BJ (cell line): ENCODE results near the gene TXK. TPM values are rescaled to one million over a fixed set of nuclear protein-coding genes. Genes with fewer than 3 reads are reported as not detected.

Experiments used
- CTCF ChIA-PET: fragments of 350-600 bp; formaldehyde crosslinking; extraction: SDS; loops from one replicate; lab custom pipeline; 2021; ENCODE audit warnings: antibody characterized with exemption, inconsistent platforms; lab: Yijun Ruan, JAX
- POLR2A ChIA-PET: fragments of 300-600 bp; sonication (Branson Sonifier 250); formaldehyde crosslinking; extraction: SDS; loops from one replicate; lab custom pipeline; 2021; ENCODE audit warnings: antibody characterized with exemption; lab: Charles Lee
- DNase-seq: peaks from one replicate; pipeline ENCODE4 v3.0.0-alpha.2; 2011; ENCODE audit warnings: low read depth
- H3K27me3 ChIP-seq: 2 replicates; pipeline ENCODE4 v1.6.0; 2011; ENCODE audit warnings: low read length; ENCODE audit not compliant: control insufficient read depth, insufficient read depth
- H3K36me3 ChIP-seq: 2 replicates; pipeline ENCODE4 v1.5.1; 2011; ENCODE audit warnings: low read length; ENCODE audit not compliant: control insufficient read depth, insufficient read depth
- H3K4me3 ChIP-seq: 2 replicates; pipeline ENCODE4 v1.5.1; 2011; ENCODE audit warnings: low read depth, mild to moderate bottlenecking, control low read depth, low read length
- polyA plus RNA-seq: library from polyadenylated mRNA; depleted of rRNA; stranded (reverse); fragments of >200 nt; gene quantifications from 2 replicates; pipeline ENCODE4 v1.2.3, GENCODE V29; 2011
- TF ChIP-seq, protein P1 (sequence below): IDR thresholded peaks from 2 replicates; pipeline ENCODE4 v1.5.1; 2011; ENCODE audit warnings: low read depth, mild to moderate bottlenecking, control low read depth, inconsistent platforms, low read length, moderate library complexity; ENCODE audit not compliant: insufficient read depth

The TXK gene
- polyA plus RNA-seq, 1 experiment: 0.10 TPM

- no peaks in the 10 kb centered on the region for H3K27me3 ChIP-seq
- no peak for DNase-seq
Observed at GRCh38 chr4:48109413-48110263, 24.4 kb downstream of the TXK start.

GRCh38 chr4:48108309-48109073 lies 25.6 kb downstream of the TXK start:
- POLR2A ChIA-PET: no interaction called here
- Histone ChIP-seq H3K36me3 (no peaks in the 10 kb centered on the region), H3K27me3 (no peaks in the 10 kb centered on the region), H3K4me3 (no peak overlapping the region)
- CTCF ChIA-PET: interaction anchor here (0.7 to 1.6 kb wide), 10 partner anchors 9 to 104 kb away, joined by 3 to 9 read pairs (median 4); no protein-coding TSS in a partner anchor
- DNase-seq: no peak
- TF ChIP-seq, protein P1, sequence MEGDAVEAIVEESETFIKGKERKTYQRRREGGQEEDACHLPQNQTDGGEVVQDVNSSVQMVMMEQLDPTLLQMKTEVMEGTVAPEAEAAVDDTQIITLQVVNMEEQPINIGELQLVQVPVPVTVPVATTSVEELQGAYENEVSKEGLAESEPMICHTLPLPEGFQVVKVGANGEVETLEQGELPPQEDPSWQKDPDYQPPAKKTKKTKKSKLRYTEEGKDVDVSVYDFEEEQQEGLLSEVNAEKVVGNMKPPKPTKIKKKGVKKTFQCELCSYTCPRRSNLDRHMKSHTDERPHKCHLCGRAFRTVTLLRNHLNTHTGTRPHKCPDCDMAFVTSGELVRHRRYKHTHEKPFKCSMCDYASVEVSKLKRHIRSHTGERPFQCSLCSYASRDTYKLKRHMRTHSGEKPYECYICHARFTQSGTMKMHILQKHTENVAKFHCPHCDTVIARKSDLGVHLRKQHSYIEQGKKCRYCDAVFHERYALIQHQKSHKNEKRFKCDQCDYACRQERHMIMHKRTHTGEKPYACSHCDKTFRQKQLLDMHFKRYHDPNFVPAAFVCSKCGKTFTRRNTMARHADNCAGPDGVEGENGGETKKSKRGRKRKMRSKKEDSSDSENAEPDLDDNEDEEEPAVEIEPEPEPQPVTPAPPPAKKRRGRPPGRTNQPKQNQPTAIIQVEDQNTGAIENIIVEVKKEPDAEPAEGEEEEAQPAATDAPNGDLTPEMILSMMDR: no peak

More at GRCh38 chr4:48109413-48110263, 24.4 kb downstream of the TXK start:
- TF ChIP-seq, protein P1: peak; percentile 56
- CTCF ChIA-PET: interaction anchor here (0.6 to 1.6 kb wide), 15 partner anchors 8 to 216 kb away, joined by 3 to 9 read pairs (median 3); no protein-coding TSS in a partner anchor
- Histone ChIP-seq H3K36me3 (no peaks in the 10 kb centered on the region), H3K4me3 (no peak overlapping the region)
- POLR2A ChIA-PET: no interaction called here

DNA sequence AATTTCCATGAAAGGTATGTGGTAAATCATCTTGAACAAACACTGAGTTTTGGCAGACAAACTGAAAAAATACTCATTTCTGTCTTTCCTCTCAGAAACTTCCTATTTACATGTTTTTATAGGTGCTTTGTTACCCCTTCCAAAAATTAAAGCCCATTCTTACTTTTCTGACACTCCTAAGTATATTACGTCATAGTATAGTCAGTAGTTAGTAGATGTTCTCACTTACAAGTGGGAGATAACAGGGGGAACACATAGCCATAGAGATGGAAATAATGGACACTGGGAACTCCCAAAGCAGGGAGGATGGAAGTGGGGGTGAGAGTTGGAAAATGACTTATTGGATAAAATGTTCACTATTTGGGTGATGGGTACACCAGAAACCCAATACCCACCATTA lies 28.8 kb downstream of the TXK start:
- DNase-seq: no peak
- TF ChIP-seq, protein P1: no peak

GRCh38 chr4:48103483-48104139 lies 30.4 kb downstream of the TXK start:
- Histone ChIP-seq H3K4me3 (no peak overlapping the region), H3K27me3 (no peaks in the 10 kb centered on the region), H3K36me3 (no peaks in the 10 kb centered on the region)
- ChIA-PET CTCF (interaction anchor here (0.9 kb wide), 1 partner anchor 13 kb away, joined by 3 read pairs; no protein-coding TSS in a partner anchor), POLR2A (no interaction called here)
- TF ChIP-seq, protein P1: no peak
- no peak for DNase-seq

More for the DNA sequence above, 28.8 kb downstream of the TXK start:
- no peaks in the 10 kb centered on the region for H3K36me3 ChIP-seq
- ChIA-PET CTCF (no interaction called here), POLR2A (no interaction called here)
- H3K27me3 ChIP-seq: no peaks in the 10 kb centered on the region
- H3K4me3 ChIP-seq: no peak overlapping the region
